A673 (cell line): Measurements from ENCODE around the gene KRTAP9-1.

Source experiments
- EZH2 ChIP-seq: fragments of 200-600 bp; sonication (generic); IDR thresholded peaks from 2 replicates; pipeline ENCODE4 v1.6.1; 2017; ENCODE audit warnings: borderline replicate concordance, low read depth, mild to moderate bottlenecking, mixed read lengths, antibody characterized with exemption, low read length; ENCODE audit not compliant: poor library complexity, severe bottlenecking
- TF ChIP-seq, protein P1 (sequence below): fragments of 300-800, 200-600 bp; sonication (generic); conservative IDR thresholded peaks from 2 replicates; pipeline ENCODE4 v1.5.1; 2017; ENCODE audit warnings: low read depth, mild to moderate bottlenecking, antibody characterized with exemption, low read length, moderate library complexity, mixed read lengths

DNA sequence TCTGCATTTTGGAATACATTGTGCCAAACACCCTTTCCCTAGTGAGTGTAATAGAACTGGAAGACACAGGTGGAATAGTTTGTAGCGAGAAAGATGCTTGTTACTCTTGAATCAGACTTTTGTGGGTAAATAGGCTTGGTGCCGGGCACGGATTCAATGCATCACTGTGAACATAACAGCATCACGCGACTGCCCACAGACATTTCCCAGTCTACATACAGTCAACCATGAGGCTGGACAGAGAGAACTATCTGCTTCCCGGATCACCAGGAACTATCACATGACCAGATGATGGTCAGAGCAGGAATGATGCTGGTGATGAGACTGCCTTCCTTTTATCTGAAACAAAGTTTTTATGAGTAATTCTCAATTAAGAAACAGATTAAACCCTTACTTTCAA lies 36.4 kb downstream of the KRTAP9-1 start:
- TF ChIP-seq, protein P1, sequence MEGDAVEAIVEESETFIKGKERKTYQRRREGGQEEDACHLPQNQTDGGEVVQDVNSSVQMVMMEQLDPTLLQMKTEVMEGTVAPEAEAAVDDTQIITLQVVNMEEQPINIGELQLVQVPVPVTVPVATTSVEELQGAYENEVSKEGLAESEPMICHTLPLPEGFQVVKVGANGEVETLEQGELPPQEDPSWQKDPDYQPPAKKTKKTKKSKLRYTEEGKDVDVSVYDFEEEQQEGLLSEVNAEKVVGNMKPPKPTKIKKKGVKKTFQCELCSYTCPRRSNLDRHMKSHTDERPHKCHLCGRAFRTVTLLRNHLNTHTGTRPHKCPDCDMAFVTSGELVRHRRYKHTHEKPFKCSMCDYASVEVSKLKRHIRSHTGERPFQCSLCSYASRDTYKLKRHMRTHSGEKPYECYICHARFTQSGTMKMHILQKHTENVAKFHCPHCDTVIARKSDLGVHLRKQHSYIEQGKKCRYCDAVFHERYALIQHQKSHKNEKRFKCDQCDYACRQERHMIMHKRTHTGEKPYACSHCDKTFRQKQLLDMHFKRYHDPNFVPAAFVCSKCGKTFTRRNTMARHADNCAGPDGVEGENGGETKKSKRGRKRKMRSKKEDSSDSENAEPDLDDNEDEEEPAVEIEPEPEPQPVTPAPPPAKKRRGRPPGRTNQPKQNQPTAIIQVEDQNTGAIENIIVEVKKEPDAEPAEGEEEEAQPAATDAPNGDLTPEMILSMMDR = no peak
- TF ChIP-seq EZH2 = no peak
